ENCODE measurements around the gene ASXL2.
"Not testable (repeated sequence)": the region's sequence is repeated elsewhere in the genome, so short reads cannot be mapped to it uniquely, and the experiment has no call there.

The ASXL2 gene

DNA sequence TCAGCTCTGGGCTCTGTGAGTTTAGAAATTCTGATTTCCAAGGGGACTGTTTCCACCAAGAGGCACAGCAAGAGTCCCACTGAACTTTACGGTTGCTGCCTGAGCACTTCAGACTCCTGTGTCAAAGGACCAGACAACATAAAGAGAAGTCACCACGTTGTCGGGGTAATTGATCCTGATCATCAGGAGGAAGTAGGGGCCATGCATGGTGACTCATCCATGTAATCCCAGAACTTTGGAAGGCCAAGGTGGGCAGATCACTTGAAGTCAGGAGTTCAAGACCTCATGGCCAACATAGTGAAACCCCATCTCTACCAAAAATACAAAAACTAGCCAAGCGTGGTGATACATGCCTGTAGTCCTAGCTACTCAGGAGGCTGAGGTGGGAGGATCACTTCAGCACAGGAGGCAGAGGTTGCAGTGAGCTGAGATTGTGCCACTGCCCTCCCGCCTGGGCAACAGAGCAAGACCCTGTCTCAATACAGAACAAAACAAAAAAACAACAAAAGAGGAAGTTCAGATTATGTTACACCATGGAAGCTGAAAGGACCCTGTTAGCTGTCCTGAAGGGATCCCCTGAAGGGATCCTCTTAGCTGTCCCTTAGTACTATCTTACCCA, 9.4 kb upstream of the ASXL2 start:
- DNase-seq = no peak

DNA sequence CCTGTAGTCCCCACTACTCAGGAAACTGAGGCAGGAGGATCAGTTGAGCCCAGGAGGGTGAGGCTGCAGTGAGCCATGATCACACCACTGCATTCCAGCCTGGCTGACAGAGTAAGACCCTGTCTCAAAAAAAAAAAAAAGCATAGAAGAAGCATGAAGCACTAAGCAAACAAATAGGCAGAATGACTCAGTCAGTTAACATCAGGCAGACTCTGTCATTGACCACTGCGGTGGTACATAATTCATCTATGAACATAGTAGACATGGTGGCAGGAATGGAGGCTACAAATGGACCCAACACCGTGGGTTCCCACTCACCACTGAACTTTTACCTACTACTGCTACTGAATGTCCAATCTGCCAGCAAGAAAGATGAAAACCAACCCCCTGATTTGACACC, 7.6 kb upstream of the ASXL2 start:
- DNase-seq = no peak

DNA sequence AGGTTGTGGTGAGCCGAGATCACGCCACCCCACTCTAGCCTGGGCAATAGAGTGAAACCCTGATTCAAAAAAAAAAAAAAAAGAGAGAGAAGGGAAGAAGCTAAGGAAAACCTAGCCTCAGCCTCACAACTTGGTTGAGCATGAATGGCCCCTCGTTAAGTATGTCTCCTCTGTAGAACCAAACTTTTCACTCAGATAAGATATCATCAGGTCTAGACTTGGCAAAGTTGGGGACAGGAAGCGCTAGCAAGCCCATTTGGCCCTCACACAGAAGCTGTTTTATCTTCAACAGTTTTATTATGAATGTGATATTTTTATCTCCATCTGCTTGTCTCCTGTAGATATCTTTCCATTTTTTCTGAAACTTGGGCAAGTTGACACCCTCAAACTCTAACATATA, 3.5 kb upstream of the ASXL2 start:
- no peak for DNase-seq

DNA sequence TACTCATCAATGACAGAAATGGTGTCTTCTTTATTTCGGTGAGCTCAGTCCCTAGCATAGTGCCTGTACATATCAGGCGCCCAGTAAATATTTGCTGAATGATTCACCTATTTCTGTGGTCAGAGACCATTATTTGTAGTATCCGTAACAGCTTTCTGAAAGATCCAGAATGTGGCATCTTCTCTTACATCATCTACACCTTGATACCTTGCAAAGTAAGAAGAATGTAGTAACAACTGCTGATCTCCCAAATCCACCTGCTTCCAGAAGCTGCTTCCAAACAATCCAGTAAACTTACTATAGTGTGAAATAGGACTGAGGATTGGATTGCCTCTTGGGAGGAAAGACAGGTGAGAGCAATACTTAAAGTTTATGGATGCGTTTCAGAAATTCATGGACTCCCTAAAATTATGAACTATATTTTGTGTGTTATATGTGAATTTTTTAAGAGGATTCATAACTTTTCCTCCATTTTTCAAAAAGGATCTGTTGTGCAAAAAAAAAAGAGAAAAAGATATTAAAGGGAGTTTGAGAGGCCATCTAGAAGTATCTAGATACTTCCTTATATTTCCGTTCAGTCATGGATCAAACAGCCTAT, 945 bp upstream of the ASXL2 start:
- no peak for DNase-seq

DNA sequence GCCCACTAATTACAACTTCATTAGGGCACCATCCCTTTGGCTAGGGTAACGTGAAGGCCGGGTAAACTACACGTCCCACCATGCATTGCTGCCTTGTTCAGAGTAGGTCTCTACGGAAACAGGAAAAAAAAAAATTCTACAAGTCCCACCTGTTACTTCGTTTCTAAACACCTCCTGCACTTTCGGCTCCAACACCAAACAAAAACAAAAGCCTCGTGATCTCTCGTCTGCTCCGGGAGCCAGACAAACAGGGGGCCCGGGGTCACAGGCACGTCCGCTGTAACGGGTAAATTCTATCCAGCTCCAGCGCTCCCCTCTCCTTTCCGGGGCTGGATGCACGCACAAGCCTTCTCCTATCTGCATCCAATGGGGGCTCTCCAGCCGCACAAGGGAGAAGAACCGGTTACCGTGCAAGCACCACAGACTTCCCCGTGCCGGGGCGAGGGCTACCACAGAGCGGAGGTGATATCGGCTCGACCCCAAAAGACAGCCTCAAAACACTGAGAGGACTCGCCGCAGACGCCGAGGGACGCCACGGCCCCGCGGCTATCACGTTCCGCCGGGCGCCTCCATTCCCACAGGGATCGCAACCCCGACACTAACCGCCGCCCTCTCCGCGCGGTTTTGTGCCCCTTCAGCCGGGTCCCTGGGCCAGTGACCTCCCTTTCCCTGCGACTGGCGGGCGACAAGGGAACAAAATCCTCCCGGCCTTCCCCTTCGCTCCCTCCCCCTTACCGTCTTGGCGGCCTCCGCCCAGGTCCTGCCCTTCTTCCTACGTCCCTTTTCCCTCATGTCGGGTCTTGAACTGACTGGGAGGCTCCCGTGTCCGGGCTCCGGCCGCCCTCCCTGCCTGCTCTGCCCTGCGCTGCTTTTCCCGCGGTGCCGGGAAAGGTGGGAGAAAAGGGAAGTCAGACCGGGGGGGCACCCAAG, 591 bp downstream of the ASXL2 start:
- DNase-seq = peak; percentile 81

DNA sequence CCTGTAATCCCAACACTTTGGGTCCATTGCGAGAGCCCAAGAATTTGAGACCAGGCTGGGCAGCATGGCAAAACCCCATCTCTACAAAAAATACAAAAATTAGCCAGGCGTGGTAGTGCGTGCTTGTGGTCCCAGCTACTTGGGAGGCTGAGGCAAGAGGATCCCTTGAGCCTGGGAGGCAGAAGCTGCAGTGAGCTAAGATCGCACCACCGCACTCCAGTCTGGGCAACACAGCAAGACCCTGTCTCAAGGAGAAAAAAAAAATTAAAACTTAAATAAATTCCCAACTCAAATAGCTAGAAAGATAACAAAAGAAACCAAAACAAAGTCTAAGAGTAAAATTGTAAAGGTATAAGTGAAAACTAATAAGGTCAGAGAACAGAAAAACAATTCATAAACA, 6.2 kb downstream of the ASXL2 start:
- DNase-seq = no peak

DNA sequence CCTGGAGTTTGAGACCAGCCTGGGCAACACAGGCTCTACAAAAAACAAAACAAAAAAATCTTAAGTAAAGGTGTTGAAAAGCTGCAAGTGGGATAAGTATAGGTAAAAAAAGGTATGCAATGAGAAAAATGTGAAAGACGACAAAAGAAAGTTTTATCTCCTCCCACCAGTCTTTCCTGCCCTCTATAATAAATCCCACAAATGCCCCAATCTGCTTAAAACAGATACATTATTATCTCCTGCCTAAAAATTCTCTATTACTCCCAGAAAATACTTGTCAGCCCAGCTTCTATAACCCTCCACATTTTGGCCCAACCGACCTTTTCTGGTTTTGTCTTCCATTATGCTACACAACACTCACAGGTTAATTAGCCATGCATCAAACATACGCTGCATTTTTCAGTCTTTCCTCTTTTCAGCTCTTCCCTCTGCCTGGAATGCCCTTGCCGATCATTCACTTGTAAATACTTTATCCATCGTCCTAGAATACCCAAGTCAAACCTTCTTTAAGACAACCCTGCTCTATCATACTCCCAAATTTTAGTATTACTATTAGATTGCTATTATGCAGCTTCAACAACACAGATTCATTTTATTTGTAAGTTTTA, 10.8 kb downstream of the ASXL2 start:
- DNase-seq = no peak

DNA sequence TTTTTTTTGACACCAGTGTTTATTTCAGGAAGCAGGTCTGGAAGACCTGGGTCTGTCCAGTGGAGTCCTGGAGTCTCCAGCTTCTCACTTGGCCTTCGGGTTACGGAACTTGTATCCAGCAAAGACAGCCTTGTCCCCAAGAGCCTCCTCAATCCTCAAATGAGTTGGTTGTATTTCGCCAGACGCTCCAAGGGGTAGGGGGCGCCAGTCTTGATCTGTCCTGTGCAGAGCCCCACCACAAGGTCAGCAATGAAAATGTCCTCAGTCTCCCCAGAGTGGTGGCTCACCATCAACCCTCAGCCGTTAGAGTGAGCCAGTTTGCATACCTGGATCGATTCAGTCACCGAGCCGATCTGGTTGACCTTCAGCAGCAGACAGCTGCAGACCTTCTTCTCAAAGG, 21.9 kb downstream of the ASXL2 start:
- no peak for DNase-seq

DNA sequence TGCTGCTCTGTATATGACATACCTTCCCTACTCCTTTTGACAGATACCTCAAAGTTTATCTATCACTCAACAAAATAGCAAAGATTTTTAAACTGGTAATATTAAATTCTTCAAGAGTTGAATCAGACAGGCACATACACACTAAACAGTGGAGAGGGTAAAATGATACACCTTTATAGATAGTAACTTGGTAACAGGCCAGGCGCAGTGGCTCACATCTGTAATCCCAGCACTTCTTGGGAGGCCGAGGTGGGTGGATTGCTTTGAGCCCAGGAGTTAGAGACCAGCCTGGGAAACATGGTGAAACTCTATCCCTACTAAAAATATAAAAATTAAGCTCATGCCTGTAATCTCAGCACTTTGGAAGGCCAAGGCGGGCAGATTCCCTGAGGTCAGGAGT, 23.2 kb downstream of the ASXL2 start:
- DNase-seq = no peak

DNA sequence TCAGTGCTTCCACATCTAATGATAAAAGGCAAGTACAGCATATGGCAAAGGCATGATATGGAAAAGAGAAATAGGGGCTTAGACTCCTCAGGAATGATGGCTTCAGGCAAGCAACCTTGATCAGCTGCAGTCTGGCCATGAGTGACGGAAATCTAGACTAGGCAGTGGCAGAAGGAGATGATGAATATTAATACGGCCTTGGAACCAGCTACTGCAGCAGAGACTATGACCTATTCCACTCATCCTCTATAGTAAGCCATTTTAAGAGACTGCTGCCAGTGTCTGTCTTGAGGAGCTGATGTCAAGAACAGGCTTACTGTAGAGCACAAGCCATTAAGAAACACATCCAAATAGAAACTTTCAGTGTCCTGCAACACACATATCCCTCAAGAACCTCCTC, 23.7 kb downstream of the ASXL2 start:
- no peak for DNase-seq

DNA sequence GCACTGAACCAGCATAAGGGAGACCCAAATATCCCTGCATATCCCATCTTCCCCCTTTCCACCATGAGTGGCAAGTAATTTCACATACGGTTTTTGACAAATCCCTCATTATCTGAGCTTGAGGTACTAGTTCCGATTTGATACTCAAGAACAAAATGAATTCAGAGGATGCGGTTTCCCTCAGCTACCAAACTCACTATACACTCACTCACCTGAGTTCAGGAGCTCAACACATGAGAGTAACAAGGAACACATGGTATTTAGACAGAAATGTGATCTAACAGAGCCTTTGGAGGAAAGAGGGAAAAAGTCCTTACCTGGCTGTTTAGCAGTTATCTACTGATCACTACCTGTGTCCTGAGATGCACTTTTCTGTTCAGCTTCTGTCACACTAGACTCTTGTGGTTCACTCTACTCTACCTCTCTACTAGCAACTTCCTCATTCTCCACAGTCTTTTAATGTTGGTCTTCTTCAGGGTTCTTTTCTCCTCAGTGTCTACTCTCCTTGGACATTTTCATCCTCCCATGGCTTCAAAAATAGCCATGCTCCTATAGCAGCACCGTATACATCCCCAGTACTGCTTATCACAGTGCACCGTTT, 25.1 kb downstream of the ASXL2 start:
- no peak for DNase-seq

DNA sequence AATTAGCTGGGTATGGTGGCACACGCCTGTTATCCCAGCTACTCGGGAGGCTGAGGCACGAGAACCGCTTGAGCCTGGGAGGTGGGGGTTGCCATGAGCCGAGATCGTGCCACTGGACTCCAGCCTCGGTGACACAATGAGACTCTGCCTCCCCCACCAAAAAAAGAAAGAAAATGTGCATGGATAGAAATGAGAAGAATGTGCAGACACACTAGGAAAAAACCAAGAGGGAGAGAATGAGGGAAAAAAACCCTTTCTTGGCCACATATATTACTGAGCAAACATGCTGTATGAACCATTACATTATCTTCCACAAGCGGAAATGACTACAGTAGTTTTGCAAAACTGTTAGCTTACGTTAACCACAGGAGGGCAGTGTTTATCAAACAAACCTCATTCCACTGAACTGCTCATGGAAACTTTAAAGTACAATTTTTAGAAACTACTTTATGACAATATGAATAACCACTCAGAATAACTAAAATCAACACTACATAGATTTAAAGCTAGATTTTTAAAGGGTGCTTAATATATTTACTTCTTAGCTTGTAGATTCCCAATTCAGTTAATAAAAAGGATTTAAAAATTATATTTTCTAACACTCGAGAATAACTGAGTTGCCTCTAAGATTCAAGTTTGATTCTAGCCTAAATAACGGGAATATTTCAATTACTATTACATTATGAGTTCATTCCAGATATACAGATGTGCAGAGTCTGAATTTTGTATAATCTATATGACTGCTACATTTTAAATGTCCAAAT, 26.4 kb downstream of the ASXL2 start:
- peak; percentile 65 for DNase-seq

DNA sequence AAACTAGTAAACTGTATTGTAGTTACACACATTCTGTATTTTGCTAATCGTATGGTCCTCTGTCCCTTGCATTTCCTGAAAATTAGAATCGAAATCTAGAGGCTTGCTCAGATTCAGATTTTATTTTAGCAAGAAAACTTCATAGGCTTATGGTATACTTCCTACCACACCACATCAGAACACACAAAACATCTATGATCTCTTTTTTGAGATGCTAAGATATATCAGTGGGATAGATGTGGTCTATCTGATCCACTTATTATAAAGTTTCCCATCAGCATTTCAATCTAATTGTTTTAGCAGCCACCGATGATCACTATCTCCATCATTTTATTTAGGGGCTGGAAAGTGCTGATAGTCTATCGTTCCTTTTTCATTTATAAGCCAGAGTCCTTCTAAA, 27.9 kb downstream of the ASXL2 start:
- DNase-seq = not testable (repeated sequence)

DNA sequence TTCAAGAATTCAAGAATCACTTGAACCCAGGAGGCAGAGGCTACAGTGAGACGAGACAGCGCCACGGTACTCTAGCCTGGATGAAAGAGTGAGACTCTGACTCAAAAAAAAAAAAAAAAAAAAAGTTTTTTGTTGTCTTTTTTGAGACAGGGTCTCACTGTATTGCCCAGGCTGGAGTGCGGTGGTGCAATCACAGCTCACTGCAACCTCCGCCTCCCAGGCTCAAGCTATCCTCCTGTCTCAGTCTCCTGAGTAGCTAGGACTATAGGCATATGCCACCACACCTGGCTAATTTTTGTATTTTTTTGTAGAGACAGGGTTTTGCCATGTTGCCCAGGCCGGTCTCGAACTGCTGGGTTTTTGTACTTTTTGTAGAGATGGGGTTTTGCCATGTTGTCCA, 28.9 kb downstream of the ASXL2 start:
- not testable (repeated sequence) for DNase-seq

DNA sequence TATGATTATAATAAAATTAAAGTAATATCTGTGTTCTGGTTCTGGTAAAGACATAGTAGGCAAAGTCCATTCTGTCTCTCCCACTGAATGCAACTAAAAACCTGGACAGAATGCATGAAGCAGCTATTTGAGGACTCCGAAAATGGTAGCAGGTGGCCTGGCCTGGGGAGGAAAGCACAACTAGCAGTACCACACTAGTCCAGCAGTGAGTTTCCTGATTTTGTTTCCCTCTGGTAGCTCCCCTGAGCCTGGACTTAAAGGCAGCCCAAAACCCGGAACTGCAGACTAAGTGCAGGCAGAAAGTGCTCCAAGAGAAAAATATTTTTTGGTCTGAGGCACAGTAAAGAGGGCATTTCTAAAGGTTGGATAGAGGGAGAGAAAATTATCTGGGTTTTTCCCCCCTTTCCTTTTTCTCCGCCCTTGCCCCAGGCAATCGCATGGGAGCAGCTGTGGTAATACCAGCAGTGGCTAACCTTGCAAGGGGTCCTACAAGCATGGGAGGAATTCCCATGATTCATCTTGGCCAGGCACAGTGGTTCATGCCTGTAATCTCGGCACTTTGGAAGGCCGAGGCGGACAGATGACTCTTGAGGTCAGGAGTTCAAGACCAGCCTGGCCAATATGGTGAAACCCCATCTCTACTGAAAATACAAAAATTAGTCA, 32.3 kb downstream of the ASXL2 start:
- DNase-seq = no peak

DNA sequence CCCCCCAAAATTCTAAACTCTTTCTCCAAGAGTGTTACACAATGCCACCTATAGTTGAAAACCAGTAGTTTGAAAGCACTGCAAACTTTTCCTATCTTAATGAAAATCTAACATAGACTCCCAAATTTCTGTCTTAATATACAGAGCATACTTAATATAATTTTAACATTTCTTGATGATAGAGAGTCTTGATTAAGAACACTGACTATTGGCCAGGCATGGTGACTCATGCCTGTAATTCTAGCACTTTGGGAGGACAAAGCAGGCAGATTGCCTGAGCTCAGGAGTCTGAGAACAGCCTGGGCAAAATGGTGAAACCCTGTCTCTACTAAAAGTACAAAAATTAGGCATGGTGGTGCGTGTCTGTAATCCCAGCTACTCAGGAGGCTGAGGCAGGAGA, 34.2 kb downstream of the ASXL2 start:
- DNase-seq = no peak

DNA sequence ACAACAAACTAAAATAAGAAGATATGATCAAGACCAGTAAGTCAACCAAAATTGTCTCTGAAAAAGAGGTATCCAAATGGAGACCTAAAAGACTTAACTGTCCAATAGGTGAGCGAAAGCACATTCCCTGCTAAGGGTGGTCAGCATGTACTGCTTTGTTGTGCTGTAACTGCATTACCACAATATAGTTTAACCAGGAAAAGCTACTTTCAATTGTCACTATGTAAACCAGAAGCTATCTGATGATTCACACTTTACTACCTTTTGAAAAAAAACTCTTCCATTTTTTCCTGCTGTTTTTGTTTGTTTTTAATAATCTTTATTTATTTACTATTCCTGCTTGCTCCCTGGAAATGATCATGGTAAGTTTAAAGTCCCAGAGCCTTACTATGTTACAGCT, 36.1 kb downstream of the ASXL2 start:
- DNase-seq = no peak

DNA sequence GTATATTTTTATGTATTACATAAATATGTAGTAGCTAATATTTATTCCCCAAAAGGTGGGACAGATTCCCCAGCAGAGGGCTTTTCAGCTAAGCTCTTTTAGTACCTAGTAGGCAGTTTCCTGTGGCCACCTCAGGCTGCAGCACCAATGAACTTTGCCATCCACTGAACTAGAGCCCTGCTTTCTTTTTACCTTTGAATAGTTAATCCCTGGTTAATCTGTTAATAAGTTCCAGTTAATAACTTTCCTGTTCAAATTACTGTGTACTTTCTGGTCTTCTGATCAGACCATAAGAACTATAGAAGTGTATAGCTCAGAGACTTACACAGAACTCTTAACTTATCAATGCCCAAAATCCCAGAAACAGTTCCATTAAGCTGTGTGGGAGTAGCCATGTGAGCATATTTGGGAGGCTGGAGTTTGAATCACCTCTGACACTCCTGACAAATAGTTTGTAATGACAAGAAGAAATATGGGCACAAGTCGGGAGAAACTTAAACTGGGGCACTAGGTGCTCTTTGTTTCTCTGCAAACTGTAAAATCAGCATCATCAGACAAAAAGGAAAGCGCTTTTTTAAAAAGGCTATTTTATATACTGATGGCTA, 40.0 kb downstream of the ASXL2 start:
- no peak for DNase-seq

DNA sequence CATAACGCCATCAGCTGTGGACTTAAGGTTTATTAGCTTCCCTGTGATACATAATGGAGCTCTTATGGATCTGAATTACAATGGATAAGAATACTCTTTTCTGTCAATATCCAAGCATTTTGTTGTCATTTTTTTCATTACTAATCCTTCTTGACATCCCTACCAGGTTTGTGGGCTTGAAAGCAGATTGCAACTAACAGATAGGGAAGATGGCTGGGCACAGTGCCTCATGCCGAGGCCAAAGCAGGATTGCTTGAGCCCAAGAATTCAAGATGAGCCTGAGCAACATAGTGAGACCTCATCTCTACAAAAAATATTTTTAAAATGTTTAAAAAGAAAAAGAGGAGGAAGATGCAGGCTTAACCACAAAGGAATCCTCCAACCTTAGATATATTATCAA, 42.4 kb downstream of the ASXL2 start:
- DNase-seq = no peak

DNA sequence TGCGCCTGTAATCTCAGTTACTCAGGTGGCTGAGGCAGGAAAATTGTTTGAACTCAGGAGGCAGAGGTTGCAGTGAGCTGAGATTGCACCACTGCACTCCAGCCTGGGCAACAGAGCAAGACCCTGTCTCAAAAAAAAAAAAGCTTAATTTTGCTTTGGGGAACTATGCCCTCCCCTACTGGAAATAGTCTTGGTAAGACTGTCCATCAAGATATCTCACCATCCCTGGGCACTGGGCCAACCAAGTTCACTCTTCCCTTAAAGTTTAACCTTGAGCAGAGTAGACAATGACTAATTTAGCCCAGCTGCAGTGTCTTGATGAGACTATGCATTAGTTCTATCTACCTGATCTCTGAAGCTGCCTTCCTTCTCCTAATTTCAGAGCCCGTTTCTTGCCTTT, 44.7 kb downstream of the ASXL2 start:
- no peak for DNase-seq

DNA sequence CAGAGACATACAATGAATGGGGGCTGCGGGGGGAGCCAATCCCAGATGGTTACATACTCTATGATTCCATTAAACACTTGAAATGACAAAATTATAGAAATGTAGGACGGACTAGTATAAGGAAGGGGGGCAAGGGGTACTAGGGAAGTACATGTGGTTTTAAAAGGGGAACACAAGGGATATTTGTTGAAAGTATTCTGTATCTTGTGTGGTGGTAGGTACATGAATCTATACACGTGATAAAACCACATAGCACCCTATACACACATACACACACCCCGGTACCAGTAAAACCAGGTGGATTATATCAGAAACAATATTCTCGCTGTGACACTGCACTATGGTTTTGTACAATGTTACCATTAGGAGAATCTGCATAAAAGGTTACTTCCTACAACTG, 45.4 kb downstream of the ASXL2 start:
- DNase-seq = no peak
